HepG2 (cell line): ENCODE measurements around the gene DNMT3B. TPM values are rescaled to one million over a fixed set of nuclear protein-coding genes. Genes with fewer than 3 reads are reported as not detected.
A peak's percentile ranks its signal among the peaks of the same experiment; 100 is the strongest.

Source experiments
- FOXO1 ChIP-seq: sonication (generic); formaldehyde crosslinking; IDR thresholded peaks from 2 replicates; pipeline ENCODE4 v1.4.0; 2020; ENCODE audit warnings: missing genetic modification reagents
- HNRNPK ChIP-seq: fragments of 200-400 bp; formaldehyde crosslinking; IDR thresholded peaks from 2 replicates; pipeline ENCODE4 v1.6.1; 2018; ENCODE audit warnings: low read length, low read depth, moderate library complexity, mild to moderate bottlenecking; ENCODE audit not compliant: poor library complexity, severe bottlenecking
- KLF6 ChIP-seq: IDR thresholded peaks from 2 replicates; pipeline ENCODE4 v1.8.0; 2016; ENCODE audit warnings: missing biosample characterization, missing genetic modification reagents
- LCORL ChIP-seq, 2 experiments: fragments of 450-650 bp in 1 of 2; sonication (generic) in 1 of 2; formaldehyde crosslinking in 1 of 2; IDR thresholded peaks; 2 replicates each; pipeline versions ENCODE4 v1.5.0 to v1.6.1; 2017 to 2020; ENCODE audit warnings: antibody characterized with exemption in 1 of 2, missing genetic modification reagents in 1 of 2
- MTF1 ChIP-seq: sonication (generic); formaldehyde crosslinking; IDR thresholded peaks from 2 replicates; pipeline ENCODE4 v1.5.0; 2020; ENCODE audit warnings: missing genetic modification reagents
- NFE2L2 ChIP-seq: fragments of 150-350 bp; IDR thresholded peaks from 2 replicates; pipeline ENCODE4 v1.6.1; 2014; ENCODE audit warnings: low read length
- NR2C2 ChIP-seq: sonication (generic); formaldehyde crosslinking; IDR thresholded peaks from 2 replicates; pipeline ENCODE4 v1.4.0; 2020; ENCODE audit warnings: missing genetic modification reagents, mild to moderate bottlenecking, moderate library complexity, borderline replicate concordance
- PAWR ChIP-seq: sonication (generic); formaldehyde crosslinking; IDR thresholded peaks from 2 replicates; pipeline ENCODE4 v1.4.0; 2020; ENCODE audit warnings: missing genetic modification reagents, mild to moderate bottlenecking, borderline replicate concordance
- RBFOX2 ChIP-seq: fragments of 200-400 bp; formaldehyde crosslinking; IDR thresholded peaks from 2 replicates; pipeline ENCODE4 v1.6.1; 2017; ENCODE audit warnings: low read depth, mild to moderate bottlenecking, low read length
- RBM22 ChIP-seq: fragments of 200-400 bp; formaldehyde crosslinking; optimal IDR thresholded peaks from 2 replicates; pipeline ENCODE3; 2017; ENCODE audit warnings: mild to moderate bottlenecking, low read length, moderate library complexity
- SCMH1 ChIP-seq: sonication (generic); formaldehyde crosslinking; IDR thresholded peaks from 2 replicates; pipeline ENCODE4 v1.9.0; 2021; ENCODE audit warnings: missing genetic modification reagents, mild to moderate bottlenecking, borderline replicate concordance
- SNRNP70 ChIP-seq: fragments of 200-400 bp; formaldehyde crosslinking; IDR thresholded peaks from 2 replicates; pipeline ENCODE4 v1.6.1; 2017; ENCODE audit warnings: mild to moderate bottlenecking, low read depth, low read length, moderate library complexity
- ZFY ChIP-seq: sonication (generic); formaldehyde crosslinking; IDR thresholded peaks from 2 replicates; pipeline ENCODE4 v1.4.0; 2020; ENCODE audit warnings: missing genetic modification reagents
- ZNF556 ChIP-seq: sonication (generic); formaldehyde crosslinking; IDR thresholded peaks from 2 replicates; pipeline ENCODE4 v1.4.0; 2020; ENCODE audit warnings: mild to moderate bottlenecking, missing genetic modification reagents, borderline replicate concordance
- ZNF615 ChIP-seq: sonication (generic); formaldehyde crosslinking; IDR thresholded peaks from 2 replicates; pipeline ENCODE4 v1.5.0; 2020; ENCODE audit warnings: mild to moderate bottlenecking, missing genetic modification reagents, borderline replicate concordance
- ZNF781 ChIP-seq: sonication (generic); formaldehyde crosslinking; IDR thresholded peaks from 2 replicates; pipeline ENCODE4 v1.5.1; 2020; ENCODE audit warnings: borderline replicate concordance, mild to moderate bottlenecking, missing genetic modification reagents; ENCODE audit errors: not compliant biosample characterization
- ZZZ3 ChIP-seq: sonication (generic); formaldehyde crosslinking; IDR thresholded peaks from 2 replicates; pipeline ENCODE4 v1.4.0; 2020; ENCODE audit warnings: missing genetic modification reagents, mild to moderate bottlenecking, borderline replicate concordance
- polyA plus RNA-seq, 8 experiments: library from polyadenylated mRNA; depleted of rRNA in 3 of 8; stranded (reverse) in 7 of 8; unstranded in 1 of 8; fragments of >200 nt; fragmentation: Illumina TruSeq in 4 of 8; extraction: Trizol in 4 of 8; gene quantifications; 2 replicates each; pipeline versions ENCODE4 v1.2.1 to v1.2.3, GENCODE V29; 2011 to 2016; ENCODE audit warnings: low read depth in 4 of 8, missing spikeins in 1 of 8, mixed read lengths in 1 of 8; ENCODE audit not compliant: insufficient read depth in 1 of 8
- total RNA-seq, 5 experiments: library from RNA; depleted of rRNA; stranded (reverse); fragments of >200 nt; fragmentation: Illumina TruSeq; extraction: Trizol; gene quantifications; 2 replicates each; pipeline ENCODE4 v1.2.3, GENCODE V29; 2016; ENCODE audit warnings: low read depth in 1 of 5
- TF ChIP-seq, protein P1 (sequence below): sonication (generic); formaldehyde crosslinking; IDR thresholded peaks from 2 replicates; pipeline ENCODE4 v1.5.0; 2020; ENCODE audit warnings: missing genetic modification reagents
- TF ChIP-seq, protein P2 (sequence below): sonication (generic); formaldehyde crosslinking; IDR thresholded peaks from 2 replicates; pipeline ENCODE4 v1.5.1; 2020; ENCODE audit warnings: missing genetic modification reagents, mild to moderate bottlenecking, borderline replicate concordance
- TF ChIP-seq, protein P3 (sequence below): sonication (generic); formaldehyde crosslinking; IDR thresholded peaks from 2 replicates; pipeline ENCODE4 v1.8.1; 2023; ENCODE audit warnings: mild to moderate bottlenecking, moderate library complexity, missing genetic modification reagents
- TF ChIP-seq, protein P4 (sequence below): sonication (generic); formaldehyde crosslinking; IDR thresholded peaks from 2 replicates; pipeline ENCODE4 v1.8.0; 2022; ENCODE audit warnings: missing genetic modification reagents, mild to moderate bottlenecking, moderate library complexity, borderline replicate concordance

The DNMT3B gene
- total and polyA plus RNA-seq, 2 of the 13 experiments (the other 11 are each of a cell fraction or from before 2014, with no cell fraction given): 3.8 to 13.9 TPM

DNA sequence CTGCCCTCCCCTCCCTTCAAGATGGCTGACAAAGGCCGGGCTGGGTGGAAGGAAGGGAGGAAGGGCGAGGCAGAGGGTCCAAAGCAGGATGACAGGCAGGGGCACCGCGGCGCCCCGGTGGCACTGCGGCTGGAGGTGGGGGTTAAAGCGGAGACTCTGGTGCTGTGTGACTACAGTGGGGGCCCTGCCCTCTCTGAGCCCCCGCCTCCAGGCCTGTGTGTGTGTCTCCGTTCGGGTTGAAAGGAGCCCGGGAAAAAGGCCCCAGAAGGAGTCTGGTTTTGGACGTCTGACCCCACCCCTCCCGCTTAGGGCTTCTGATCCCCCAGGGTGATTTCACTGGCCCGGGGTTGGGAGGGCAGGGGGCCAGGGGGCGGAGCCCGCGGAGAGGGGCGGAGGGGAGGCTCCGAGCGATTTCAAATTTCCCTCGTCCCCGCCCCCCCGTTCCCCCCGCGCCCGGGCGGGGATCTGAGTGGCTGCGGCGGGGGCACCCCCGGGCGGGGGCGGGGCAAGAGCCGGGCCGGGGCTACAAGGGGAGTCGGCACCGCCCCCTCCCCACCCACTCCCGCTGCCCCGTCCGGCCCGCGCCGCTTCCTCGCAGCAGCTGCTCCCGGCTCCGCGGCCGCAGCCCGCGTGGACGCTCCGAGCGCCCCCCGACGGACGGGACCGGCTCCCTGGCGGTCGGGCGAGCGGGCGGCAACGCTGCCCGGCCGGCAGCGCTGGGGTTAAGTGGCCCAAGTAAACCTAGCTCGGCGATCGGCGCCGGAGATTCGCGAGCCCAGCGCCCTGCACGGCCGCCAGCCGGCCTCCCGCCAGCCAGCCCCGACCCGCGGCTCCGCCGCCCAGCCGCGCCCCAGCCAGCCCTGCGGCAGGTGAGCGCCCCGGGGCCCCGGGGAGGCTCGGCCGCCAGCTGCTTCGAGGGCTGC, at the start of gene DNMT3B (continued):
- TF ChIP-seq, protein P1, sequence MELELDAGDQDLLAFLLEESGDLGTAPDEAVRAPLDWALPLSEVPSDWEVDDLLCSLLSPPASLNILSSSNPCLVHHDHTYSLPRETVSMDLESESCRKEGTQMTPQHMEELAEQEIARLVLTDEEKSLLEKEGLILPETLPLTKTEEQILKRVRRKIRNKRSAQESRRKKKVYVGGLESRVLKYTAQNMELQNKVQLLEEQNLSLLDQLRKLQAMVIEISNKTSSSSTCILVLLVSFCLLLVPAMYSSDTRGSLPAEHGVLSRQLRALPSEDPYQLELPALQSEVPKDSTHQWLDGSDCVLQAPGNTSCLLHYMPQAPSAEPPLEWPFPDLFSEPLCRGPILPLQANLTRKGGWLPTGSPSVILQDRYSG: no peak; the same call in 1 of the 2 replicates
- TF ChIP-seq SNRNP70 (no peak), RBM22 (no peak), FOXO1 (no peak), ZNF615 (no peak), NFE2L2 (no peak), NR2C2 (CRISPR knock-in tag) (peak; percentile 49), ZNF781 (CRISPR knock-in tag) (no peak), SCMH1 (CRISPR knock-in tag) (no peak), MTF1 (no peak), HNRNPK (peak; percentile 43), KLF6 (CRISPR knock-in tag) (no peak), PAWR (no peak), RBFOX2 (peak; percentile 72), ZNF556 (CRISPR knock-in tag) (peak; percentile 19; the same call in 1 of the 2 replicates), ZFY (peak; percentile 64; the same call in 1 of the 2 replicates), LCORL (IDR thresholded peaks at IDR 0.05) (no peak), LCORL (CRISPR knock-in tag; IDR thresholded peaks at IDR 0.05) (peak; percentile 53), ZZZ3 (no peak)
- TF ChIP-seq, protein P2, sequence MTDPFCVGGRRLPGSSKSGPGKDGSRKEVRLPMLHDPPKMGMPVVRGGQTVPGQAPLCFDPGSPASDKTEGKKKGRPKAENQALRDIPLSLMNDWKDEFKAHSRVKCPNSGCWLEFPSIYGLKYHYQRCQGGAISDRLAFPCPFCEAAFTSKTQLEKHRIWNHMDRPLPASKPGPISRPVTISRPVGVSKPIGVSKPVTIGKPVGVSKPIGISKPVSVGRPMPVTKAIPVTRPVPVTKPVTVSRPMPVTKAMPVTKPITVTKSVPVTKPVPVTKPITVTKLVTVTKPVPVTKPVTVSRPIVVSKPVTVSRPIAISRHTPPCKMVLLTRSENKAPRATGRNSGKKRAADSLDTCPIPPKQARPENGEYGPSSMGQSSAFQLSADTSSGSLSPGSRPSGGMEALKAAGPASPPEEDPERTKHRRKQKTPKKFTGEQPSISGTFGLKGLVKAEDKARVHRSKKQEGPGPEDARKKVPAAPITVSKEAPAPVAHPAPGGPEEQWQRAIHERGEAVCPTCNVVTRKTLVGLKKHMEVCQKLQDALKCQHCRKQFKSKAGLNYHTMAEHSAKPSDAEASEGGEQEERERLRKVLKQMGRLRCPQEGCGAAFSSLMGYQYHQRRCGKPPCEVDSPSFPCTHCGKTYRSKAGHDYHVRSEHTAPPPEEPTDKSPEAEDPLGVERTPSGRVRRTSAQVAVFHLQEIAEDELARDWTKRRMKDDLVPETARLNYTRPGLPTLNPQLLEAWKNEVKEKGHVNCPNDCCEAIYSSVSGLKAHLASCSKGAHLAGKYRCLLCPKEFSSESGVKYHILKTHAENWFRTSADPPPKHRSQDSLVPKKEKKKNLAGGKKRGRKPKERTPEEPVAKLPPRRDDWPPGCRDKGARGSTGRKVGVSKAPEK: no peak
- TF ChIP-seq, protein P3, sequence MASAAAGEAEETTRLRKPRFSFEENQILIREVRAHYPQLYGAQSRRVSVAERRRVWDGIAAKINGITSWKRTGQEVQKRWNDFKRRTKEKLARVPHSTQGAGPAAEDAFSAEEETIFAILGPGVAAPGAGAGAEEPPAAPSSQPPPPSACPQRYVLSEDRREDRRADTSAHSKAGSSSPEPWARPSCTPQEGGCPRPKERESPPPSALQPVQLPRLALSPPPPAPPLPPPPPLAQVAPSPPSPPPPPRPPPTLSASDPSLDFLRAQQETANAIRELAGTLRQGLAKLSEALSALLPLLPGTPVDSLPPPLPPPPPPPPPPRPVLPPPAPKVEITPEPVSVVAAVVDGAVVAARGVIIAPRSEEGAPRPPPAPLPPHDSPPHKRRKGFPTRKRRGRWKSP: no peak
- TF ChIP-seq, protein P4, sequence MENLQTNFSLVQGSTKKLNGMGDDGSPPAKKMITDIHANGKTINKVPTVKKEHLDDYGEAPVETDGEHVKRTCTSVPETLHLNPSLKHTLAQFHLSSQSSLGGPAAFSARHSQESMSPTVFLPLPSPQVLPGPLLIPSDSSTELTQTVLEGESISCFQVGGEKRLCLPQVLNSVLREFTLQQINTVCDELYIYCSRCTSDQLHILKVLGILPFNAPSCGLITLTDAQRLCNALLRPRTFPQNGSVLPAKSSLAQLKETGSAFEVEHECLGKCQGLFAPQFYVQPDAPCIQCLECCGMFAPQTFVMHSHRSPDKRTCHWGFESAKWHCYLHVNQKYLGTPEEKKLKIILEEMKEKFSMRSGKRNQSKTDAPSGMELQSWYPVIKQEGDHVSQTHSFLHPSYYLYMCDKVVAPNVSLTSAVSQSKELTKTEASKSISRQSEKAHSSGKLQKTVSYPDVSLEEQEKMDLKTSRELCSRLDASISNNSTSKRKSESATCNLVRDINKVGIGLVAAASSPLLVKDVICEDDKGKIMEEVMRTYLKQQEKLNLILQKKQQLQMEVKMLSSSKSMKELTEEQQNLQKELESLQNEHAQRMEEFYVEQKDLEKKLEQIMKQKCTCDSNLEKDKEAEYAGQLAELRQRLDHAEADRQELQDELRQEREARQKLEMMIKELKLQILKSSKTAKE: no peak; the same call in 1 of the 2 replicates
